Stimulated activated CD4-positive, alpha-beta T cell treated with anti-CD3 and anti-CD28 coated beads, Interleukin-4, amount 100 ng/mL, for 4 hours (primary cell): ENCODE results near the gene INHBE.
"Not testable (repeated sequence)": the region's sequence is repeated elsewhere in the genome, so short reads cannot be mapped to it uniquely, and the experiment has no call there.

Experiments used
- DNase-seq, 2 experiments: peaks; one replicate each; pipeline ENCODE4 v3.0.0-alpha.2; 2020

The INHBE gene

GRCh38 chr12:57500213-57500612 is 45.1 kb downstream of the INHBE start:
- no peak for DNase-seq

GRCh38 chr12:57502311-57502969 is 47.3 kb downstream of the INHBE start:
- DNase-seq = not testable (repeated sequence)

- not testable (repeated sequence) for DNase-seq
Measured at GRCh38 chr12:57506541-57506940, 51.4 kb downstream of the INHBE start.
